Raji (cell line): ENCODE measurements around the gene SNX6.

Experiments
- POLR2A ChIP-seq: IDR thresholded peaks from 2 replicates; pipeline ENCODE4 v1.6.1; 2011; ENCODE audit warnings: low read depth, low read length, control low read depth; ENCODE audit not compliant: insufficient read depth

SNX6 gene

DNA sequence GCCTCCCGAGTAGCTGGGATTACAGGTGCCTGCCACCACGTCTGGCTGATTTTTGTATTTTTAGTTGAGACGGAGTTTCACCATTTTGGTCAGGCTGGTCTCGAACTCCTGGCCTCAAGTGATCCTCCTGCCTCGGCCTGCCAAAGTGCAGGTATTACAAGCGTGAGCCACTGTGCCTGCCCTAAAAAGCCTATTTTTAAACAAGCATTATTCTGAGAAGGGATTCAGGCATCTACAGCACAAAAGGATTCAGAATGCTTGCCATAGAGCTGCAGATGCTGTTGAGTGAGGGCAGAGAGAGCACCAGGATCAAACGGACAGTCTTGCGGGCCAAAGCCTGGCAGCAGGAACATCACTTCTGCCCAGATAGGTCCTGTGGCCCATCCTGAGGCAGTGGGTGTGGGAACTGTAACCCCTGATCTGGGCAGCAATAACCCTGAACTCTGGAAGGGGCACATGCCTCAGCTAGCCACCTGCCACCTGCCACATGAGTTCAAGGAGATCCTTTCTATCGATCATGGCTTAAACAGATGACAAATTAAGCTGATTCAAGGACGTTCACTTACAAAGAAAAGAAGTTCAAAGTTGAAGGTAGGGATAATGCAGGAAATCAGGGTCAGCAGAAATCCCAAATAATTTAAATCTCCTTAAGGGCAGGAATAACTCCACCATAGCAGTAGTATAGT is 16.8 kb upstream of the SNX6 start:
- no peak for TF ChIP-seq POLR2A

DNA sequence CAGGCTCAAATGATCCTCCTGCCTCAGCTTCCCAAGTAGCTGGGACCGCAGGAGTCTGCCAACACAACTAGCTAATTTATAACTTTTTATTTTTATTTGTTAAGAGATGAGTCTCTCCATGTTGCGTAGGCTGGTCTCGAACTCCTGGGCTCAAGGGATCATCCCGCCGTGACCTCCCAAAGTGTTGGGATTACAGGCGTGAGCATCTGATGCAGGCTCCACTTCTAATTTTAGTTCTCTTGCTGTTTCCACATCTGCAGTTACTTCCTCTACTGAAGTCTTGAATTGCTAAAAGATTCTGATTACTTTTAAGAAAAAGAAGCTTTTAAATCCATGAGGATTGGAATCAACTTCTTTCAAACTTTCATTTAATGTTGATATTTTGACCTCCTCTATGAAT is 13.4 kb upstream of the SNX6 start:
- no peak for TF ChIP-seq POLR2A

DNA sequence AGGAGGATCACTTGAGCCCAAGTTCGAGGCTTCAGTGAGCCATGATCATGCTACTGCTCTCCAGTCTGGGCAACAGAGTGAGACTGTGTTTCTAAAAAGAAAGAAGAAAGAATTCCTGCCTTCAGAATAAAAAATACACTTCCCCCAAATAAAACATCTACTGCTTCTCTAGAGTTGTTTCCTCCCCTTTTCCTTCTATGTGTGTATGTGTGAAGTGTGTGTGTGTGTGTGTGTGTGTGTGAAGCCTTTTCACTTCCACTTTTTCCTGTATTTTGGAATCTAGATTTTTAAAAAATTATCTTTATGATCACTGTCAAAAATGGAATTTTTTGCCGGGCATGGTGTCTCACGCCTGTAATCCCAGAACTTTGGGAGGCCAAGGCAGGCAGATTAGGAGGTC is 12.6 kb upstream of the SNX6 start:
- no peak for TF ChIP-seq POLR2A

DNA sequence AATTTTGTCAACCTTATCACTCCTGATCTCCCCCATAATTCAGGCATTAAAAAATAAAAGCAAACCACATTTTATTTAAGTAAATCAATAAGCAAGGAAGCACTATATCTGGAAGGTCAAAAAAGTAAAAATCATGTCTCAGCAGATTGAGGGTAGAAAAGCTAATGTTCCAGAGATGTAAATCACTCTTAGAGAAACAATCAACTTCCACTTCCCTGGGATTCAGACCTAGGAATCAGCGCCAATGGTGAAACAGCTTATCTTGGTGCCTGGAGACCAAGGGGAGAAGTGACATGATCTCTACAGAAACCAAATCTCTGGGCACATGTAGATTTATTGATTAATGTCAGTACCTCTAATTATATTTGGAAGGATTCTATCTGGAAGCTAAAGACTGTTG is 10.9 kb upstream of the SNX6 start:
- no peak for TF ChIP-seq POLR2A

DNA sequence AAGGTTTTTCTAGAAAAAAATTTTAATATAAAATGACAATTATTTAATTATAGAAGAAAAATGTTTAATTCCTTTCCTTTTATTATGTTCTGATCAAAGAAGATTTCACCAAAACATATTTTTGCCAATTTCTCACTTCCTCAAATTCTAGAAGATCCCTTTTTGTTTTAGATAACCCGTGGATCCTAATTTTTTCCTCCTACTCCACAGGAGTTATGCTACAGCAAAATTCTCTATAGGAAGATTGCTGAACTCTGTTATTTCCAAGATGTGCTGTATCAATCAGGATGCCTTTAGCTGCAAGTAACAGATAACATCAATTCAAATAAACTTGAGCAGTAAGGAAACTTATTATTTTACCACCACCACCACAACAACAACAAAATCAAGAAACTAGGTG is 3.8 kb upstream of the SNX6 start:
- no peak for TF ChIP-seq POLR2A

DNA sequence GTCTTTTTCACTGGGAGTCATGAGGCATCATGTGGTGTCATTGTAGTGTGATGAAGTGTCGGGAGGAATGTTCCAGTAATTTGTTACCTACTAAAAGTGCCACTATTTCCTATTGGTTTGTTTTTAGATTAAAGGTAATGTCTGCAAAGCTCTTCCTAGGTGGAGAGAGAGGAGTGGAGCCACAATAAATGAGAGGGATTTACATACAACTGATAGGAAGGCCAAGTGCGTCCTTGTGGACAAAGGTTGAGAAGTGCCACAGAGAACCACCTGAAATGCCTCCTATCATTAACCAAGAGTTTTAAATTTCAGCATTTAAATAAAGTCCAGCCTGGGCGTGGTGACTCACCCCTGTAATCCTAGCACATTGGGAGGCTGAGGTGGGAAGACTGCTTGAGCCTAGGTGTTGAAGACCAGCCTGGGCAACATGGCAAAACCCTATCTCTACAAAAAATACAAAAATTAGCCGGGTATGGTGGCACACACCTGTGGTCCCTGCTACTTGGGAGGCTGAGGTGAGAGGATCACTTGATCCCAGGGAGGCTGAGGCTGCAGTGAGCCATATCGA is 2.5 kb upstream of the SNX6 start:
- TF ChIP-seq POLR2A: no peak

DNA sequence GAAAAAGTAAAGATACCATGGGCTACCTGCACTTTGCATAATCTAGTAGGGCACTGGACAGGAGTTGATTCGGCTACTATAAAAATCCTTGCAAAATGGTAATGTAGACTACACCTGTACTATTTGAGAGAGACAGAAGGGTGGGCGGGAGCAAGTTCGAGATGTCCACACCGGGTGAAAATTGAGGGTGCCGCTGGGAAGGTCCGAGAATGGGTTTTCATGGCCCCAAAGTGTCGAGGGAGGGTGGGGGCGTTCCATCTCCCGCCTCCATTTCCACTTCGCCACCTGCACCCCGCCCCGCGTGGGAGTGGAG is 648 bp downstream of the SNX6 start:
- TF ChIP-seq POLR2A: no peak

DNA sequence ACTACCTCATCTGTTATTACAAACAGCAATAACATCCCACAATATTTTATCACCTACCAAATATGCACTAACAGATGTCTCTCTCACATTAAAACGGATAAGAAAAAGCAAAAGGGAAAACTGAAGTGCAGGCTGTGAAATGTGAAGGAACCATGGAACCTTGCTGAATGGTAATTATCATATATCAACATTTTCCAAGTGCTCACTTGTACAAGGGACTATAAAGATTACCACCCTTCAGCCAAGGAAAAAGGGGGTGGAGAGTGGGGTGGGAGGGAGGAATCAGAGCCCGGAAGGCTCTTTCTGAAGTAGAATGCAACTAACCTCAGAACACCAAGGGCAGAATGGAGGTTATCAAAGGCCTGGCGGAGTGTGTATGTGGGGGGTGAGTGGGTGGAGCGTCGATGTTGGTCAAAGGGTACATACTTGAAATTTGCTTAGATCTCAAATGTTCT is 1.2 kb downstream of the SNX6 start:
- no peak for TF ChIP-seq POLR2A

DNA sequence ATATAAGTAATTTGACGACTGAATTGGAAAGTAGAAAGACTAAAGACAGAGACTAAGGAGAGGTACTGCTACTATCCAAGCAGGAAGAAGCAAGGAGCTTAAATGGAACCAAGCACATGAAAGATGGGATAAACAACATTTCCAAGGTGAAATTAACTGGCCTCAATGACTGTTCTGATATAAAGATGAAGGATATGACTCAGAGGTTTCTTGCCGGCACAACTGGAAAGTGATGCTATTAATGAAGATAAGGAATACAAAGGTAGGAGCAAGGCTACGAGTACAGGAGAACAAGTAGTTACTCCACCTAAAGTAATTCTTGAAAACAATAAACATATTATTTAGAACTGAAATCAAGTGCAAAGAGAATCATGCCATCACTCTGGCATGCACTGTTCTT is 6.4 kb downstream of the SNX6 start:
- no peak for TF ChIP-seq POLR2A

DNA sequence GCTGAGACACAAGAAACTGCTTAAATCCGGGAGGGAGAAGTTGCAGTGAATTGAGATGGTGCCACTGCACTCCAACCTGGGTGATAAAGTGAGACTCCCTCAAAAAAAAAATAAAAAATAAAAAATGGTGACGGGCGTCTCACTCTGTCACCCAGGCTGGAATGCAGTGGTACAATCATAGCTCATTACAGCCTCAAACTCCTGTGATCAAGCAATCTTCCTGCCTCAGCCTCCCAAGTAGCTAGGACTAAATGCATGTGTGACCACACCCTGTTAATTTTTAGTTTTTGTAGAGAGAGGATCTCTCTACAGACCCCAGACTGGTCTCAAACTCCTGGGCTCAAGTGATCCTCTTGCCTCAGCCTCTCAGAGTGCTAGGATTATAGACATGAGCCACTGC is 9.1 kb downstream of the SNX6 start:
- TF ChIP-seq POLR2A: no peak

DNA sequence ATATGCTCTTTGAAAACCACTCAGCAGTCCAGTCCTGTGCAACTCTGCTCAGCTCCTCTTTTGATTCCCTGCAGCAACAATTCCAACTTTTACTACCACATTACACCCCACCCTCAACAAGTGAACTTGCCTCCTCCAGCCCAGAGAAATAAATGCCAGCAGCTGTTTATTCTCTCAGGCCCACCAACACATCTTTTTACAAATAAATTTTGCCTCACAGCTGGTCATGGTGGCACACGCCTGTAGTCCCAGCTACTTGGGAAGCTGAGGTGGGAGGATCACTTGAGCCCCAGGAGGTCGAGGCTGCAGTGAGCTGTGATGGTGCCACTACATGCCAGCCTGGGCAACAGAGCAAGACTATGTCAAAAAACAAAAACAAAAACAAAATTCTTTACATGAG is 9.8 kb downstream of the SNX6 start:
- TF ChIP-seq POLR2A: no peak

DNA sequence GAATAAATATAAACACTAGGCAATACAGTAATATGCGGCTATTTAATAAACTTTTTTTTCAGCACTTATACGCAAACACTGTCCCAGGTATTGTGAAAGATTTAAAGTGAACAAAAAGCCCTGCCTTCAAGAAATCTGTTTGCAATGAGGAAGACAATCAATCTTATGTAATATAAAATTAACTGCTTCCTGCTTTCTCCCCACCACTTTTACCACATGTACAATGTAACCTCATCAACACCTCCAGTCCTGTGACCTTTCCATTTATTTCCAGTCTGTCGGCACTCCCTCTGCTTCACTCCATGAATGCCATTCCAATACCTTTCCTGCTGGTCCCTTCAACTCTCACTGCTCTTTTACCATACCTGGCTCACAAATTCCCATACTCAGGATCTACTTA is 10.5 kb downstream of the SNX6 start:
- no peak for TF ChIP-seq POLR2A

DNA sequence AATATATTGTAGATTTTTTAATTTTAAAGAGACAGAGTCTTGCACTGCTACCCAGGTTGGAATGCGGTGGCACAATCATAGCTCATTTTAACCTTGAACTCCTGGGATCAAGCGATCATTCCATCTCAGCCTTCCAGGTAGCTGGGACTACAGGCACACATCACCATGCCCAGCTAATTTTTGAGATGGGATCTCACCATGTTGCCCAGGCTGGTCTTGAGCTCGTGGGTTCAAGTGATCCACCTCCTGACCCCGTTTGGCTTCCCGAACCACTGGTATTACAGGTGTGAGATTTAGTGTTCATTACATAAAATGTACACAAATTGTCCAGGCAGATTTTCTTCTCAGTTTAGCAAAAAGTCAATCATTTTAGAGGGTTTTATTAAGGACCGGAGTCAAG is 13.6 kb downstream of the SNX6 start:
- no peak for TF ChIP-seq POLR2A

DNA sequence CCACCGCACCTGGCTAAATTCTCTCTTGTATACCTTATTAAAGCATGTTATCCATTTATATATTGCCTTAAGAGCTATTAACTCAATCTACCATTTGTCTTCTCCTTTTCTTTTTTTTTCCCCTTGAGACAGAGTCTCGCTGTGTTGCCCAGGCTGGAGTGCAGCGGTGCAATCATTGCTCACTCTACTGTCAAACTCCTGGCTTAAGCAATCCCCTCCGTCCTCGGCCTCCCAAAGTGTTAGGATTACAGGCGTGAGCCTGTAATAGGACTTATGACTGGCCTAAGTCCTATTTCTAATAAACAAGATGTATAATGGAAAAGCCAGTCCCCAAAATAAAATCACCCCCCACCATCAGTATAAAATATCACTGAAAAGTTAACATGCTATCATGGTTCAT is 14.4 kb downstream of the SNX6 start:
- no peak for TF ChIP-seq POLR2A

DNA sequence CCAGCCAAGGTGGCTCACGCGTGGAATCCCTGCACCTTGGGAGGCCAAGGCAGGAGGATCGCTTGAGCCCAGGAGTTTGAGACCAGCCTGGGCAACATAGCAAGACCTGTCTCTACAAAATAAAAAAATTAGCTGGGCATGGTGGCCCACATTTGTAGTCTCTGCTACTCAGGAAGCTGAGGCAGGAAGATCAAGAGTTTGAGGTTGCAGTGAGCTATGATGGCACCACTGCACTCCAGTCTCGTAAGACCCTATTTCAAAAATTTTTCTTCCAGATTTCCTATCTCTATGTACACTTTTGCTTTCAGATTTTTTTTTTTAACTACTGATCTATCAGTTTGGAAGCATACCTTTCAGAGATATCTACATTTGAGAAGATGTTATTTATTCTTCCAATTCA is 15.3 kb downstream of the SNX6 start:
- TF ChIP-seq POLR2A: no peak

DNA sequence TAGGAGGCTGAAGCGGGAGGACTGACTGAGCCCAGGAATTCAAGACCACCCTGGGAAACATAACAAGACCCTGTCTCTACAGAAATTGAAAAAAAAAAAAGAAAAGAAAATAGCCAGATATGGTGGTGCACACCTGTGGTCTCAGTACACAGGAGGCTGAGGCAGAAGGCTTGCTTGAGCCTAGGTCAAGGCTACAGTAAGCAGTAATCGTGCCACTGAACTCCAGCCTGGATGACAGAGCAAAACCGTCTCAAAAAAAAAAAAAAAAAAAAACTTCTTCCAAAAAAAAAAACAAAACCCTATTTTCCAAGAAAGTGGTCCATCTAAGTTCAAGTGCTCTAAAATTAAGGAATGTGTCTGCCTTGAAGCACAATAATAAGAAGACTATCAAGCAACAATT is 19.8 kb downstream of the SNX6 start:
- TF ChIP-seq POLR2A: no peak

DNA sequence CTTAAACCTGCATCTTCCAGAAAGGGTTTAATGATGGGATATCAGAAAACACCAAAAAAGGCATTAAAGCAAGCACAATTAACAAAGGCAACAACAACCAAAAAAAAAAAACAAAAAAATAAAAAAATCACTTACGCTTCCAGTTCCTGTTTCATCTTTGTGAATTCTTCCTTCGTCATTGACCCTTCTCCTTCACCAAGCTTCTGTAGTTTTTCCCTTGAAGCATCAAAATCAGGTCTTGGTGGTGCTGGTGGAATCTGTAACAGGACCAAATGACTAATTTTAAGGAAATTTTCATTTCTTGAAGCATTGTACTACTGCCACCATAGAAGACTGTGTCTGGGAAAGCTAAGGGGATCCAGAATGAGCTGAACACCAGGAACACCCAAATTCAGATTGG is 24.5 kb downstream of the SNX6 start:
- TF ChIP-seq POLR2A: no peak

DNA sequence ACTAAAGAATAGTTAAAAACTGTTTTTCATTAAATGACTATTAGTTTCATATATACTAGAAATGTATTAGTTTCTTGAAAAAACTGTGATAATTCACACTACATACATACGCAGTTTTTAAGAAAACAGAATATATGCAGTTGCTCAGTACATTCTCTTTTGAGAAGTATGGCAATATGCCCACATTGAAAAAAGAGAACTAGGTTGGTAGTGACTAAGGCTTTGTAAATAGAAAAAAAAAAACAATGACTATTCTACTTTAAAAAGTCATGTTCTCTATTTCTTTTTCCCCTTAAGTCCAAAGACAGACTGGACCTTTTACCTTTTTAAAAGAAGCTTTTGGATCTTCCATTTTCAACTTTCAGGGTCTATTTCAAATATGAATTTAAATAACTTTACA is 25.0 kb downstream of the SNX6 start:
- TF ChIP-seq POLR2A: no peak

DNA sequence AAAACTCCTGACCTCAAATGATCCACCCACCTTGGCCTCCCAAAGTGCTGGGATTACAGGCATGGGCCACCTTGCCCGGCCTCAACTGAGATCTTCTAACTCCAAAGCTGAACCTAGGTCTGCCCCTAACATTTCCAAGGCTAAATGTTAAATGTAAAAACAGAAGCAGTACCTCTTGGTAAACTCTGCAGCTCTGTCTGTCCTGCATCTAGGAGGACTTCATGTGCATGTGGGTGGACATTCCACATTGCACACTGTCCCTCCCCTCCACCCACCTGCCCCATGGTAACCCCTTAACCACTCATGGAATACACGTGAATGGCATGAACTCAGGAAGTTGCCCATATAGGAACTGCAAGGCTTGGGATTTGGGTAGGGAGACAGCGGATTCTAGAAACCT is 33.1 kb downstream of the SNX6 start:
- no peak for TF ChIP-seq POLR2A
